HG02642 (cell line): ENCODE measurements around the gene VCY.
"Not testable (repeated sequence)": the region's sequence is repeated elsewhere in the genome, so short reads cannot be mapped to it uniquely, and the experiment has no call there.

Experiments
- ATAC-seq: cut with Tn5 transposase; IDR thresholded peaks from one replicate; pipeline ENCODE4 v1.9.1; 2021; ENCODE audit warnings: mild to moderate bottlenecking; ENCODE audit not compliant: unreplicated experiment, poor library complexity

VCY gene

DNA sequence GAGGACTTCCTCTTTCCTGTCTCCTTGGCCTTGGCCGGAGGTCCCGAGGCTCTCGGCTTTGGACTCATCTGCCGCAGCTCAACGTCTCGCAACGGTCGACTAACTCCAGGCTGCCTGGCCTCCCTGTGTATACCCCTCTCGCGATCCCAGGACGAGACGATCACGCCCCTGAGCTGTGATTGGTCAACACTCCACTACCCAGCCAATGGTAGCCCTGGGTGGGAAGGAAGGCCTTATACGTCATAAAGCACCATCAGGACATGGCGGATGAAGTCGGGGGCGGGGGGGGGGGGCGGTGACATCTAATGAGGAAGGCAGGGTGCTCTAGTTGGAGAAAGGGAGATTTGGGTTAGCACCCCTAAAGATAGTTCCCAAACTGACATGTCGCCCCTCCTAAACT is at the start of gene VCY:
VCY (minus strand) TSS at position 101 of the 400 bp plus-strand sequence; CDS start at position 68, 33 bp downstream.
- ATAC-seq, result not testable (repeated sequence)

DNA sequence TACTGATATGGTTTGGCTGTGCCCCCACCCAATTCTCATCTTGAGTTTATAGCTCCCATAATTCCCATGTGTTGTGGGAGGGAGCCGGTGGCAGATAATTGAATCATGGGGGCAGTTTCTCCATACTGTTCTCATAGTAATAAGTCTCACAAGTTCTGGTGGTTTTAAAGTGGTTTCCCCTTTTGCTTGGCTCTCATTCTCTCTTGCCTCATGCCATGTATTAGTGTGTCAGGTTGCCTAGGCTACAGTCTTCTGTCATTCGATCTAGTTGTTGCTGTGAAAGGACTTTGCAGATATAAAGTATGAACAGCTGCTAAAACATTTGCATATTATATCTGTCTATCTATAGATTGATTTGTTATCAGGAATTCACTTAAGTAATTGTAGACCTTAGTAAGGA is 44.1 kb upstream of the VCY start:
- not testable (repeated sequence) for ATAC-seq

- ATAC-seq, result not testable (repeated sequence)
Observed at GRCh38 chrY:14011916-14012315, 25.6 kb upstream of the VCY start.

DNA sequence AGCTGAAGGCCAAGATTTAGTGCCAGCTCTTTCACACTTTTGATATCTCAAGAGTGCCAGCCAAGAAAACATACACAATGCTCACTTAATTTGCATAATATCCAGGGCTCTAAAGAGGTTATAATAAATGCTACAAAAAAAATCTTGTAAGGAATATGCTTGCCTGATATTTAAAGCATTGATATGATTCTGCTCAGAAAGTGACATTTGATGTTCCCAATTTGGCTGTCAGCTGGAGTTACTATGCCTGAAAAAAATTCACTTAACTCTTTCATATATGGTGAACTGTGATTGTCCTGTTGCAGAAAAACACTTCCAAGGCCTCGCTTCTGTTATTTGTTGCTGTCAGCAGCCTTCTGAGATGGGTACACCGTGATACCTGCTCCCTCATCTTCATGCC is 43.9 kb downstream of the VCY start:
- not testable (repeated sequence) for ATAC-seq
